ES-I3 (cell line): Measurements from ENCODE around the gene C3.

Experiments used
- H3K36me3 ChIP-seq: 2 replicates; pipeline ENCODE4 v1.6.1; 2013; ENCODE audit warnings: mild to moderate bottlenecking, low read length, control low read depth, moderate library complexity; ENCODE audit not compliant: insufficient read depth
- H3K4me1 ChIP-seq: 2 replicates; pipeline ENCODE4 v1.6.1; 2013; ENCODE audit warnings: mild to moderate bottlenecking, control low read depth, low read length; ENCODE audit not compliant: insufficient read depth
- H3K9ac ChIP-seq: 2 replicates; pipeline ENCODE4 v1.6.1; 2013; ENCODE audit warnings: low read depth, mild to moderate bottlenecking, low read length, moderate library complexity
- H3K9me3 ChIP-seq: 2 replicates; pipeline ENCODE4 v1.6.1; 2013; ENCODE audit warnings: mild to moderate bottlenecking, low read length, moderate library complexity; ENCODE audit not compliant: control insufficient read depth, insufficient read depth

The C3 gene

GRCh38 chr19:6738787-6739389 is 18.4 kb upstream of the C3 start:
- Histone ChIP-seq H3K9me3 (no peaks in the 10 kb centered on the region), H3K9ac (peak overlapping the region; percentile 91), H3K4me1 (peaks cover 34% of the 10 kb centered on the region), H3K36me3 (no peaks in the 10 kb centered on the region; the same call in 1 of the 2 replicates)

- H3K4me1 ChIP-seq, result peaks cover 30% of the 10 kb centered on the region
- no peaks in the 10 kb centered on the region; the same call in 1 of the 2 replicates for H3K36me3 ChIP-seq
- H3K9ac ChIP-seq, result peak overlapping the region; percentile 91
- no peaks in the 10 kb centered on the region for H3K9me3 ChIP-seq
Observed at GRCh38 chr19:6737873-6738786, 17.7 kb upstream of the C3 start.

GRCh38 chr19:6737284-6737872 is 16.9 kb upstream of the C3 start, which contains the start of gene GPR108:
Gene GPR108 (minus strand): TSS chr19:6737580. CDS start chr19:6737576, 4 bp downstream.
- H3K36me3 ChIP-seq, result no peaks in the 10 kb centered on the region
- H3K9me3 ChIP-seq, result no peaks in the 10 kb centered on the region
- H3K9ac ChIP-seq, result peak within 1 kb of the TSS; percentile 85
- peaks cover 23% of the 10 kb centered on the region for H3K4me1 ChIP-seq

GRCh38 chr19:6736917-6737283 is 16.4 kb upstream of the C3 start:
- Histone ChIP-seq H3K4me1 (peaks cover 21% of the 10 kb centered on the region), H3K9ac (peak overlapping the region; percentile 85), H3K36me3 (no peaks in the 10 kb centered on the region), H3K9me3 (no peaks in the 10 kb centered on the region)

GRCh38 chr19:6736169-6736916 is 15.9 kb upstream of the C3 start:
- H3K36me3 ChIP-seq, result no peaks in the 10 kb centered on the region
- H3K4me1 ChIP-seq, result peaks cover 18% of the 10 kb centered on the region
- H3K9me3 ChIP-seq, result no peaks in the 10 kb centered on the region
- H3K9ac ChIP-seq, result peak overlapping the region; percentile 85

GRCh38 chr19:6735181-6735911 is 14.9 kb upstream of the C3 start:
- peak overlapping the region; percentile 85 for H3K9ac ChIP-seq
- H3K9me3 ChIP-seq, result no peaks in the 10 kb centered on the region
- no peaks in the 10 kb centered on the region for H3K36me3 ChIP-seq
- peaks cover 17% of the 10 kb centered on the region; the same call in 1 of the 2 replicates for H3K4me1 ChIP-seq

GRCh38 chr19:6734096-6734696 is 13.7 kb upstream of the C3 start:
- Histone ChIP-seq H3K4me1 (peaks cover 24% of the 10 kb centered on the region; the same call in 1 of the 2 replicates), H3K9me3 (no peaks in the 10 kb centered on the region), H3K36me3 (no peaks in the 10 kb centered on the region), H3K9ac (no peak overlapping the region)

- no peak overlapping the region for H3K9ac ChIP-seq
- no peaks in the 10 kb centered on the region for H3K9me3 ChIP-seq
- no peaks in the 10 kb centered on the region for H3K36me3 ChIP-seq
- H3K4me1 ChIP-seq, result peaks cover 24% of the 10 kb centered on the region; the same call in 1 of the 2 replicates
Observed at GRCh38 chr19:6733338-6734095, 13.1 kb upstream of the C3 start.

- no peak overlapping the region for H3K9ac ChIP-seq
- H3K36me3 ChIP-seq, result no peaks in the 10 kb centered on the region
- H3K4me1 ChIP-seq, result peaks cover 23% of the 10 kb centered on the region; the same call in 1 of the 2 replicates
- no peaks in the 10 kb centered on the region for H3K9me3 ChIP-seq
Observed at GRCh38 chr19:6732803-6733337, 12.4 kb upstream of the C3 start.

GRCh38 chr19:6731822-6732221 is 11.4 kb upstream of the C3 start:
- no peaks in the 10 kb centered on the region for H3K9me3 ChIP-seq
- H3K4me1 ChIP-seq, result peaks cover 23% of the 10 kb centered on the region; the same call in 1 of the 2 replicates
- no peaks in the 10 kb centered on the region for H3K36me3 ChIP-seq
- H3K9ac ChIP-seq, result no peak overlapping the region

GRCh38 chr19:6730941-6731670 is 10.7 kb upstream of the C3 start:
- no peak overlapping the region for H3K9ac ChIP-seq
- peaks cover 23% of the 10 kb centered on the region; the same call in 1 of the 2 replicates for H3K4me1 ChIP-seq
- no peaks in the 10 kb centered on the region for H3K9me3 ChIP-seq
- no peaks in the 10 kb centered on the region for H3K36me3 ChIP-seq
